ENCODE results near the gene SLC9A8. TPM values are rescaled to one million over a fixed set of nuclear protein-coding genes. Genes with fewer than 3 reads are reported as not detected.

SLC9A8 gene
- total RNA-seq, 1 donor from 2014 or later, result 3.1 TPM

DNA sequence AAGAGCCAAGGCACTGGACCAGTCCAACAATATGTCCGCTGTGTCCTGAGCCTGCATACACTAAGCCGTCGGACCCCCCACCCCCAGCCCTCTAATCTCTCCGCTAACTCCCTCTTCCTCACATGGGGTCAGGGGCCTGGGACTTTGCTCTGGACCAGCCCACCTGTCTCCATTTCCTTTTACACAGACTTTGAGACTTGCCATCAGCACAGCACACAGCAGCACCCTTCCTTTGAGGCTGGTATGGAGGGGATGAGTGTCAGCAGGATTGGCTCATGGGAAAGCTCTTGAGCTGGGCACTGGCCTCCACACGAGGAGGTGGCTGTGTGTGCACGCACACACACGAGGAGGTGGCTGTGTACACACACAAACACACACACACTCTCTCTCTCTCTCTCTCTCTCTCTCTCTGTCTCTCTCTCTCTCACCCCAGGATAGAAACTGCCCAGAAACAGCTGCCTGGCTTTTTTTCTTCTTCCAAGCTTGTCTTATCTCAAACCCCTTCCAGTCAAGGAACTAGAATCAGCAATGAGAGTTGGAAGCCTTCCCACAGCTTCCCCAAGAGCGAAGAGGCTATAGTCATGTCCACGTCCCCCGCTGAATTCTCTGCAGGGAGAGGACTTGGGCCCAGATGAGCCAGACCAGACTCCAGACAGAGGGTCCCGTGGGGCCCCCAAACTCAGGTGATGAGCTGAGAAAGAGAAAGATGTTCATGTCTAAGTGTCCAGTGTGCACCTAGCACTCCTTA is 18.6 kb downstream of the SLC9A8 start:
- no peaks in the 10 kb centered on the region for H3K27me3 ChIP-seq (ENCODE audit: control insufficient read depth in 3 of 3, insufficient read depth in 3 of 3, low read length in 3 of 3)
- peaks cover 19 to 40% (median 20%) of the 10 kb centered on the region in 3 donors for H3K36me3 ChIP-seq (ENCODE audit: control insufficient read depth in 3 of 3, insufficient read depth in 3 of 3, low read length in 3 of 3)
- no peaks in the 10 kb centered on the region for H3K9me3 ChIP-seq (ENCODE audit: control insufficient read depth in 3 of 3, low read length in 3 of 3)
- H3K4me3 ChIP-seq (ENCODE audit: low read length in 3 of 3), result no peak overlapping the region
- no peak overlapping the region for H3K27ac ChIP-seq (ENCODE audit: low read depth, low read length)
- H3K9ac ChIP-seq (ENCODE audit: low read depth in 1 of 3, low read length in 3 of 3), result no peak overlapping the region
- H3K4me1 ChIP-seq (ENCODE audit: control insufficient read depth in 3 of 3, insufficient read depth in 3 of 3, low read length in 3 of 3), result no peaks in the 10 kb centered on the region

DNA sequence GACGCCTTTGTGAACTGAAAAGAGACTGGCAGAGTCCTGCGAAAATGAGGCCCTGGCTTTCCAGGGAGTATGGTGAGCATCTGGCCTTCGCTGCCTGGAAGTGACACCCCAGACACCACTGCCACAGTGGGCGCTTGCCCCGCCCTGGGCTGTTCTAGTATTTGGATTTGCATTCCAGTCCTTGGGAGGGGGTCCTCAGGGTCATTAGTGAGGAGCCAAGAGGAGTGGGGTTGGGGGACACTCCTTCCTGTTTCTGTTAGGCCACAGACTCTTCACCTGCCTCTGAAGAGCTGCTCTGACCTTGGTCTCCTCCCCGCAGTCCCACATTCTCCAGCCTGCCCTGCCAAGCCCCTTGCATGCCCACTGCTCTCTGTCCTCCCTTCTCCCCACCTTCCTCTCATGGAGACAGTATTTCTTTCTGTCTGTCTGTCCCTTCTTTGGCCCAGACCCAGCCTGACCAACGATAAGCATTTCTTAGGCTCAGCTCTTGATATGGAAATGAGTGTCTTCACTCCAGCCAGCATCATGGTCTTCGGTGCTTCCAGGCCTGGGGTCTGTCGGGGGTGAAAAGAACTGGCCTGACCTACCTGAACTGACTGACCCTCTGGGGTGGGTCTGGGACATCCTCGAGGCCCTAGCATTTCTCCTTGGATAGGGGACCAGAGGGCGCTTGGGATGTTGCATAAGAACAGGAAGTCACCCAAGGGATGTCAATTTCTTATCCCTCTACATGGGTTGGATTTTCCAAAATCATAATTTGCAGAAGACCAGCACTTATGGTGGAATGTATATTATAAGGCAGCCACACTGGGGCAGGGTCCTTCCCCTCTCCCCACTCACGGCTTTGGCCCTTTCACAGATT is 19.4 kb downstream of the SLC9A8 start:
- Histone ChIP-seq H3K36me3 (ENCODE audit: control insufficient read depth in 3 of 3, insufficient read depth in 3 of 3, low read length in 3 of 3) (peaks cover 19 to 40% (median 22%) of the 10 kb centered on the region in 3 donors), H3K4me3 (ENCODE audit: low read length in 3 of 3) (no peak overlapping the region), H3K4me1 (ENCODE audit: control insufficient read depth in 3 of 3, insufficient read depth in 3 of 3, low read length in 3 of 3) (no peaks in the 10 kb centered on the region), H3K27ac (ENCODE audit: low read depth, low read length) (no peak overlapping the region), H3K9me3 (ENCODE audit: control insufficient read depth in 3 of 3, low read length in 3 of 3) (no peaks in the 10 kb centered on the region), H3K27me3 (ENCODE audit: control insufficient read depth in 3 of 3, insufficient read depth in 3 of 3, low read length in 3 of 3) (no peaks in the 10 kb centered on the region), H3K9ac (ENCODE audit: low read depth in 1 of 3, low read length in 3 of 3) (no peak overlapping the region)

DNA sequence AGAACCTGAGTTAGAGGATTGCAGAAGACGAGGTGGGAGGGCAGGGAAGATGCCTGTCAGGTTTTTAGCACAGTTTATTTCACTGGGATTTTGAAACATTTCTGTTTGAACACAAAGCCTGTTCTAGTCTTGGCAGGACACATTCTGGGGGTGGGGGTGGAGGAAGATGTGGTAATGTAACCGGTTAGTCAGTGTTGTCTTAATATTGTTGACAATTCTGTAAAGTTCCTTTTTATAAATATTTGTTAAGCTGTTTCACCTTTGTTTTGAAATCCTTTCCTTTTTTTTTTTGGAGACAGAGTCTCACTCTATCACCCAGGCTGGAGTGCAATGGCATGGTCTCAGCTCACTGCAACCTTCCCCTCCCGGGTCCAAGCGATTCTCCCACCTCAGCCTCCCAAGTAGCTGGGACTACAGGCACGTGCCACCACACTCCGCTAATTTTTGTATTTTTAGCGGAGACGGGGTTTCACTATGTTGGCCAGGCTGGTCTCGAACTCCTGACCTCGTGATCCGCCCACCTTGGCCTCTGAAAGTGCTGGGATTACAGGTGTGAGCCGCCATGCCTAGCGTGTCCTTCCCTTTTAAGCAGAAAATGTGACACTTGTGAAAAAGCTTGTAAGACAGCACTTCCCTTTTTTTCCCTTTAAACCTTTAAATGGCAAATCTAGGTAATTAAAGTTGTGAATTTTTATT is 20.2 kb downstream of the SLC9A8 start:
- Histone ChIP-seq H3K4me1 (ENCODE audit: control insufficient read depth in 3 of 3, insufficient read depth in 3 of 3, low read length in 3 of 3) (no peaks in the 10 kb centered on the region), H3K9me3 (ENCODE audit: control insufficient read depth in 3 of 3, low read length in 3 of 3) (no peaks in the 10 kb centered on the region), H3K27ac (ENCODE audit: low read depth, low read length) (no peak overlapping the region), H3K9ac (ENCODE audit: low read depth in 1 of 3, low read length in 3 of 3) (no peak overlapping the region), H3K36me3 (ENCODE audit: control insufficient read depth in 3 of 3, insufficient read depth in 3 of 3, low read length in 3 of 3) (peaks cover 16 to 38% (median 20%) of the 10 kb centered on the region in 3 donors), H3K4me3 (ENCODE audit: low read length in 3 of 3) (no peak overlapping the region), H3K27me3 (ENCODE audit: control insufficient read depth in 3 of 3, insufficient read depth in 3 of 3, low read length in 3 of 3) (no peaks in the 10 kb centered on the region)

DNA sequence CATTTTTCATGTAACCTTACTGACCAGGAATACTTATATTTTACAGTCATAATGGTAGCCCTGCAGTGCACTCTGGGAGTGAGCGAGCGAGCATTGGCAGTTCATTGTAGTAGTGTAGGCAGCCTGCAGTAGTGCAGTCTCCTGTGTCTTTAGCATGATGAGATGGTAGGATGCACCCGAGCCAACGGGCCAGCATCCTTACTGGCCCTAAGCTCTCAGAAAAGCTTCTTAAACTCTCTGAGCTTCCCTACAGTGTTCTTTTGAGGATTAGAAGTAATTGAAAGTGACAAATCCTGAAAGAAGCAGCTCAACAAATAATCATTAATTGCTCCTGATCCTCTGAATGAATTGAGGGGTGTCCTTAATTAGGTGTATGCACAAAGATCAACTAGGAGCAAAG is 20.9 kb downstream of the SLC9A8 start:
- H3K4me3 ChIP-seq (ENCODE audit: low read length in 3 of 3), result no peak overlapping the region
- no peak overlapping the region for H3K27ac ChIP-seq (ENCODE audit: low read depth, low read length)
- H3K36me3 ChIP-seq (ENCODE audit: control insufficient read depth in 3 of 3, insufficient read depth in 3 of 3, low read length in 3 of 3), result peaks cover 16 to 39% (median 20%) of the 10 kb centered on the region in 3 donors
- no peaks in the 10 kb centered on the region for H3K9me3 ChIP-seq (ENCODE audit: control insufficient read depth in 3 of 3, low read length in 3 of 3)
- no peaks in the 10 kb centered on the region for H3K27me3 ChIP-seq (ENCODE audit: control insufficient read depth in 3 of 3, insufficient read depth in 3 of 3, low read length in 3 of 3)
- H3K4me1 ChIP-seq (ENCODE audit: control insufficient read depth in 3 of 3, insufficient read depth in 3 of 3, low read length in 3 of 3), result no peaks in the 10 kb centered on the region
- H3K9ac ChIP-seq (ENCODE audit: low read depth in 1 of 3, low read length in 3 of 3), result no peak overlapping the region

DNA sequence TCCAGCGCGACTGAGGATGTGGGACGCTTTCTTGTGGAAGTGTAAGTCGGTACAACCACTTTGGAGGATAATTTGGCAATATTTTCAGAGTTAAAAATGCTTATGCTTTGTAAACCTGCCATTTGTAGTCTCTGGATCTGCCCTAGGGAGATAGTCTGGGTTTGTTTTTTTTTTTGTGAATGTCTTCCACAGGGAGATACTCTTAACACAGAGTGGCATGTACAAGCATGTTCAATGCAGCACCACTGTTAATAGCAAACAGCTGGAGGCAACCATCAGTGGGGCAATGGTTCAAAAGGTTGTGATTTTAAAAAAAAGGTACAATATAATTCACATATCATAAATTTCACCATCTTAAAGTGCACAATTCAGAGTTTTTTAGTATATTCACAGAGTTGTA is 22.4 kb downstream of the SLC9A8 start:
- Histone ChIP-seq H3K4me1 (ENCODE audit: control insufficient read depth in 3 of 3, insufficient read depth in 3 of 3, low read length in 3 of 3) (no peaks in the 10 kb centered on the region), H3K9ac (ENCODE audit: low read depth in 1 of 3, low read length in 3 of 3) (no peak overlapping the region), H3K9me3 (ENCODE audit: control insufficient read depth in 3 of 3, low read length in 3 of 3) (no peaks in the 10 kb centered on the region), H3K36me3 (ENCODE audit: control insufficient read depth in 3 of 3, insufficient read depth in 3 of 3, low read length in 3 of 3) (peaks cover 13 to 36% (median 18%) of the 10 kb centered on the region in 3 donors), H3K27me3 (ENCODE audit: control insufficient read depth in 3 of 3, insufficient read depth in 3 of 3, low read length in 3 of 3) (no peaks in the 10 kb centered on the region), H3K27ac (ENCODE audit: low read depth, low read length) (no peak overlapping the region), H3K4me3 (ENCODE audit: low read length in 3 of 3) (no peak overlapping the region)

DNA sequence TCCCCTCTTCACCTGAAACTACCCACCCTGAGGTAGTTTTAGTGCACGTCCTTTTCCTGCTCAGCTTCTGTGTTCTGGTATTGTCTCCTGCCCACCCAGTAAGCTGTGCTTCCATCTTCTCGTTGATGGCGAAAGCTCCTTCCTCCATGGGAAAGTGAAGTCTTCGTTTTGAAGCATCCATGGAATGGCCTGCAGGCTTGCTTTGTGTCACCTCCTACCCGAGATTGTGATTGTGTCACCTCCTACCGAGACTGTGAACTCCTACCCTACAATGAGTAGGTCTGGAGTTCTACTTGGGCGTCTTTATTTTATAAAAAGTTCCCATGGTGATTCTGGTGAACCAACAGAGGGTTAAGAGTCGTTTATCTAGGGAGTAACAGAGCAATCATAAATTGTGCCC is 25.9 kb downstream of the SLC9A8 start:
- no peak overlapping the region for H3K27ac ChIP-seq (ENCODE audit: low read depth, low read length)
- no peak overlapping the region for H3K9ac ChIP-seq (ENCODE audit: low read depth in 1 of 3, low read length in 3 of 3)
- no peaks in the 10 kb centered on the region for H3K27me3 ChIP-seq (ENCODE audit: control insufficient read depth in 3 of 3, insufficient read depth in 3 of 3, low read length in 3 of 3)
- H3K4me3 ChIP-seq (ENCODE audit: low read length in 3 of 3), result no peak overlapping the region
- peaks cover 0 to 4% (median 0%) of the 10 kb centered on the region in 3 donors for H3K4me1 ChIP-seq (ENCODE audit: control insufficient read depth in 3 of 3, insufficient read depth in 3 of 3, low read length in 3 of 3)
- peaks cover 8 to 20% (median 13%) of the 10 kb centered on the region in 3 donors for H3K36me3 ChIP-seq (ENCODE audit: control insufficient read depth in 3 of 3, insufficient read depth in 3 of 3, low read length in 3 of 3)
- H3K9me3 ChIP-seq (ENCODE audit: control insufficient read depth in 3 of 3, low read length in 3 of 3), result no peaks in the 10 kb centered on the region

DNA sequence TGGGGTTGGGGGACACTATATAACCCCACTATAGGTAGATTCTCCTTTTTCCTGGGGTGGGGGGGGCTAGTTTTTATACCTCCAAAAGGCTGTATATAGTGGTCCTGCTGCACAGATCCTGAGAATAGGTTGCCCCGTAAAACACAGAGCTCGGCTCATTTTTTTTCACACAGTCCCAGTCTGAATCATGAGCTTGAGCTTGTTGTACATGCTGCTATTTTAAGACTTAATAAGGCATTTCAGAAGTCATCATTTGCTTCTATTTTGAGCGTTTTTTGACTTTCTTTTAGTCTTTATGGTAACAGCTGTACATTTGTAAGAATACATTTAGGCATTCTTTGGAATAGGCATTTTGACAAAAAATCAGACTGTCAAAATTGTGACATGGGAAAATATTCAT is 30.5 kb downstream of the SLC9A8 start:
- Histone ChIP-seq H3K9me3 (ENCODE audit: control insufficient read depth in 3 of 3, low read length in 3 of 3) (no peaks in the 10 kb centered on the region), H3K9ac (ENCODE audit: low read depth in 1 of 3, low read length in 3 of 3) (no peak overlapping the region), H3K4me3 (ENCODE audit: low read length in 3 of 3) (no peak overlapping the region), H3K36me3 (ENCODE audit: control insufficient read depth in 3 of 3, insufficient read depth in 3 of 3, low read length in 3 of 3) (peaks cover 15 to 26% (median 18%) of the 10 kb centered on the region in 3 donors), H3K27me3 (ENCODE audit: control insufficient read depth in 3 of 3, insufficient read depth in 3 of 3, low read length in 3 of 3) (no peaks in the 10 kb centered on the region), H3K27ac (ENCODE audit: low read depth, low read length) (no peak overlapping the region), H3K4me1 (ENCODE audit: control insufficient read depth in 3 of 3, insufficient read depth in 3 of 3, low read length in 3 of 3) (peaks cover 0 to 5% (median 0%) of the 10 kb centered on the region in 3 donors)

DNA sequence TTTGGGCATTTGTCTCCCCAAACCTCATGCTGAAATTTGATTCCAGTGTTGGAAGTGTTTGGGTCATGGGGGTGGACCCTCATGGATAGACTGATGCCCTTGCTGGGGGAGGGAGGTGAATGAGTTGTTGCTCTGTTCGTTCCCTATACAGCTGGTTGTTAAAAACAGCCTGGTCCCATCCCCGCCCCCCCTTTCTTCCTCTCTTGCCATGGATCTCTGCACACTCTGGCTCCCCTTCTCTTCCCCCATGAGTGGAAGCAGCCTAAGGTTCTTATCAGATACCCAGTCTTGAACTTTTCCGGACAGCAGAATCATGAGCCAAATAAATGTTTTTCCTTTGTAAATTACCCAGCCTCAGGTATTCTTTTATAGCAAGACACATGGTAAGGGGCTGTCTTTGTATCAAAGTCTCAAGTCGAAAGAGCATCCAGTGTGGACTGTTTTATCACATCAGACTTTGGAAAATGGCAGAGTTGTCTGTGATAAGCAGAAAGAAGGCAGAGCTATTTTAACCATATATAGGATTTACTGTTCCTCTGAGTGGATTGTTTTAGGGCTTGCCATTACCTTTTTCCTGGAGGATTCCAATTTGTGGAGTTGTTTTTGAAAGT is 31.2 kb downstream of the SLC9A8 start:
- H3K9me3 ChIP-seq (ENCODE audit: control insufficient read depth in 3 of 3, low read length in 3 of 3), result no peaks in the 10 kb centered on the region
- no peak overlapping the region for H3K4me3 ChIP-seq (ENCODE audit: low read length in 3 of 3)
- no peak overlapping the region for H3K9ac ChIP-seq (ENCODE audit: low read depth in 1 of 3, low read length in 3 of 3)
- H3K36me3 ChIP-seq (ENCODE audit: control insufficient read depth in 3 of 3, insufficient read depth in 3 of 3, low read length in 3 of 3), result peaks cover 18 to 33% (median 22%) of the 10 kb centered on the region in 3 donors
- no peaks in the 10 kb centered on the region for H3K27me3 ChIP-seq (ENCODE audit: control insufficient read depth in 3 of 3, insufficient read depth in 3 of 3, low read length in 3 of 3)
- peaks cover 0 to 5% (median 0%) of the 10 kb centered on the region in 3 donors for H3K4me1 ChIP-seq (ENCODE audit: control insufficient read depth in 3 of 3, insufficient read depth in 3 of 3, low read length in 3 of 3)
- H3K27ac ChIP-seq (ENCODE audit: low read depth, low read length), result no peak overlapping the region

DNA sequence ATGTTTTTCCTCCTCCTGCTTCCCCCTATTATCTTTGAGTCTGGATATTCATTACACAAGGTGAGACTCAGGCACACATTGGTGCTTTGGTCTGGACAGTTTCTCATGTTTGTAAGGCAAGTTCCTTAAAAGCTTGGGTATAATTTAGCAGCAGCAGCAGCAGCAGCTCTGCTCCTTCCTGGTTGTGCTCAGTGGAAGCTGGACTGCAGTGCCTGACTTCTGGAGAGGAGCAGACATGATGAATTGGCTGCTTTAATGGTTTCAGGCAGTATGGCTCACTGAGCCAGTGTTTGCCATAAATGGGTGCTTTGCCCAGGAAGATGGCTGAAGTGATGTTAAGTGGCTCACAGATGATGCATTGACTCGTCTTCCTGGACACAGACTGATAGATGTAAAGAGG is 32.4 kb downstream of the SLC9A8 start:
- no peak overlapping the region for H3K9ac ChIP-seq (ENCODE audit: low read depth in 1 of 3, low read length in 3 of 3)
- no peak overlapping the region for H3K4me3 ChIP-seq (ENCODE audit: low read length in 3 of 3)
- no peaks in the 10 kb centered on the region for H3K27me3 ChIP-seq (ENCODE audit: control insufficient read depth in 3 of 3, insufficient read depth in 3 of 3, low read length in 3 of 3)
- H3K4me1 ChIP-seq (ENCODE audit: control insufficient read depth in 3 of 3, insufficient read depth in 3 of 3, low read length in 3 of 3), result peaks cover 0 to 5% (median under 1%) of the 10 kb centered on the region in 3 donors
- no peaks in the 10 kb centered on the region for H3K9me3 ChIP-seq (ENCODE audit: control insufficient read depth in 3 of 3, low read length in 3 of 3)
- H3K36me3 ChIP-seq (ENCODE audit: control insufficient read depth in 3 of 3, insufficient read depth in 3 of 3, low read length in 3 of 3), result peaks cover 23 to 31% (median 25%) of the 10 kb centered on the region in 3 donors
- no peak overlapping the region for H3K27ac ChIP-seq (ENCODE audit: low read depth, low read length)
